AML-193 (cell line): ENCODE results near the gene DNAJB6.
A peak's percentile ranks its signal among the peaks of the same experiment; 100 is the strongest.

Experiments
- DNase-seq, 2 experiments: peaks; one replicate each; lab custom pipeline; 2025; lab: John Stamatoyannopoulos, UW

DNAJB6 gene

GRCh38 chr7:157428554-157428945 is 91.7 kb downstream of the DNAJB6 start:
- DNase-seq: no peak

- DNase-seq: no peak
These were observed 92.3 kb downstream of the DNAJB6 start for GRCh38 chr7:157429001-157429679.

- DNase-seq: no peak
These were observed 92.9 kb downstream of the DNAJB6 start for GRCh38 chr7:157429680-157430224.

GRCh38 chr7:157430721-157431120 is 93.9 kb downstream of the DNAJB6 start:
- DNase-seq: no peak

- DNase-seq: no peak
These were observed 94.6 kb downstream of the DNAJB6 start for GRCh38 chr7:157431173-157431950.

- no peak for DNase-seq
These were observed 95.2 kb downstream of the DNAJB6 start for GRCh38 chr7:157431951-157432540.

- no peak for DNase-seq
These were observed 95.7 kb downstream of the DNAJB6 start for GRCh38 chr7:157432541-157432956.

- DNase-seq: peak; percentile 18 to 29
These were observed 96.3 kb downstream of the DNAJB6 start for GRCh38 chr7:157432957-157433576.

GRCh38 chr7:157433628-157434027 is 96.8 kb downstream of the DNAJB6 start:
- DNase-seq: no peak

GRCh38 chr7:157434231-157434630 is 97.4 kb downstream of the DNAJB6 start:
- DNase-seq: no peak

- DNase-seq: no peak
These were observed 97.9 kb downstream of the DNAJB6 start for GRCh38 chr7:157434701-157435100.

- DNase-seq: no peak
These were observed 99.3 kb downstream of the DNAJB6 start for GRCh38 chr7:157436076-157436475.

- no peak for DNase-seq
These were observed 100.1 kb downstream of the DNAJB6 start for GRCh38 chr7:157436763-157437480.

GRCh38 chr7:157437519-157438061 is 100.8 kb downstream of the DNAJB6 start:
- DNase-seq: no peak

- no peak for DNase-seq
These were observed 101.6 kb downstream of the DNAJB6 start for GRCh38 chr7:157438121-157439025.

GRCh38 chr7:157439149-157439548 is 102.3 kb downstream of the DNAJB6 start:
- DNase-seq: no peak

- DNase-seq: no peak
These were observed 103.0 kb downstream of the DNAJB6 start for GRCh38 chr7:157439761-157440160.

GRCh38 chr7:157440346-157441022 is 103.7 kb downstream of the DNAJB6 start:
- DNase-seq: no peak

GRCh38 chr7:157441023-157441399 is 104.2 kb downstream of the DNAJB6 start:
- DNase-seq: no peak

- DNase-seq: no peak
These were observed 105.7 kb downstream of the DNAJB6 start for GRCh38 chr7:157442456-157442855.
